T-helper 2 cell (primary cell): ENCODE data around the gene SYTL2.

ENCODE experiments used
- DNase-seq, 5 experiments: peaks; one replicate each; pipeline versions ENCODE4 v3.0.0 to v3.0.0-alpha.2; 2012 to 2022

The SYTL2 gene

DNA sequence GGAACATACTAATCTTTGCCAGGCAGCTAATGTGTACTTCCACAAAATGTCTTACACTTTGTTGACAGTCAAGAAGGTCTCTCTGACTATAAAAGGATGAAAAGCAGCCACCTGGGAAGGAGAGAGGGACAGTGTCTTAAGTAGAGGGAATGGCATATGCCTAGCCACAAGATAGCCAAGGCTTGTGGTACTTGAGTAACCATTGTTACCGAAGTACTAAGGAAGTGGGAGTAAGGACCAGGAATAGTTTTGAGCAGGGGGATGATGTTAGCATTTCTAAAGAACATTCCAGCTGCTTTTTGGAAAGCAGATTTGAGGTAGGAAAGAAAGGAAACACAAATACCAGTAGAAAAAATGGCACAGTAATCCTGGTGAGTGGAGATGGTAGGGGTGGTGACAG, 159.8 kb downstream of the SYTL2 start:
- DNase-seq, result no peak

DNA sequence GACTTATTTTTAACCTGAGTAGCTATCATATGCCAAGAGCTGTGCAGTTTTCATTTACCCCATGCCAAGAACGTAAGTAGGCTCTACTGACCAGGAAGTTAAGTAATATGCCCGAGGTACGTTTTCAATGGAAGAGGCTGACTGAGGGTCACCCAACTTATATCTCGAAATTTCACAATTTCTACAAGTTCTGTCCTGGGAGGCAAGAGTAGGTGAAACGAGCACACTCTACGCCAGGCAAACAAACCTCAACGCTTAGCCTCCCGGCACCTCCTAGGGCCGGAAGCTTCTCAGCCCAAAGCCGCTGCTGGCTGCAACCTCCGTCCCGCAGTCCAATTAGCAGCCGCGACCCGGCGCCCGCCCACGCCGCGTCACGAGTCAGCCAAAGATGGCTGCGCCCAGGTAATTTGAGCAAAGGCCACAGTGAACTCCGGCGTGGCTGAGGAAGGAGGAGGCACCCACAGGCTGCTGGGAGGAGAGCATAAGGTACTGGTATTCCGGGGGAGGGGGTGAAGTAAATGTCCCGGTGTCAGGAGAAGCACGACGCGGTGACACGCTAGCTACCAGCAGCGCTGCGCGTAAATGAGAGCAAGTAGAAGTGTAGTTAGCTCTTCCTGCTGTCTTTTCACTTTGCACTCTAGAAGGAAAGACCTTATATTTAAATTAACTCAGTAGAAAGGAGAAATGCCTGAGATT, 163.2 kb downstream of the SYTL2 start, which contains the start of gene TMEM126A:
TSS of gene TMEM126A (plus strand) at position 364 of the 696 bp plus-strand sequence. CDS start 2,289 bp downstream, outside the sequence.
- peak; percentile 77 to 93 (median 87) for DNase-seq

- DNase-seq, result no peak
Observed at GRCh38 chr11:85647078-85647477, 163.9 kb downstream of the SYTL2 start.
